A673 (cell line): Measurements from ENCODE around the gene ZBTB34. TPM values are rescaled to one million over a fixed set of nuclear protein-coding genes. Genes with fewer than 3 reads are reported as not detected.

Experiments used
- BruUV-seq: library from RNA; stranded (reverse); fragments of 400-500 nt; replicated peaks from 2 replicates; lab custom pipeline; 2021; lab: Mats Ljungman, UMichigan
- CTCF ChIA-PET: fragments of 300-600 bp; sonication (Branson Sonifier 250); formaldehyde crosslinking; loops from one replicate; lab custom pipeline; 2022; ENCODE audit warnings: antibody characterized with exemption; lab: Charles Lee
- POLR2A ChIA-PET: fragments of 300-600 bp; sonication (Branson Sonifier 250); formaldehyde crosslinking; loops from one replicate; lab custom pipeline; 2022; ENCODE audit warnings: antibody characterized with exemption; ENCODE audit not compliant: low non-redundant PET; lab: Charles Lee
- DNase-seq: peaks from one replicate; pipeline ENCODE4 v3.0.0-alpha.2; 2015; ENCODE audit warnings: low spot score
- H3K27ac ChIP-seq: fragments of 200-600 bp; sonication (generic); 2 replicates; pipeline ENCODE4 v1.5.1; 2016; ENCODE audit warnings: mixed run types, low read depth, mild to moderate bottlenecking, mixed read lengths, antibody characterized with exemption, low read length; ENCODE audit not compliant: poor library complexity, severe bottlenecking
- H3K27me3 ChIP-seq: fragments of 200-600 bp; sonication (generic); replicated peaks from 2 replicates; pipeline ENCODE4 v1.6.1; 2017; ENCODE audit warnings: mixed run types, low read depth, mild to moderate bottlenecking, mixed read lengths, antibody characterized with exemption, low read length; ENCODE audit not compliant: insufficient read depth, poor library complexity
- H3K36me3 ChIP-seq: fragments of 200-600 bp; sonication (generic); 2 replicates; pipeline ENCODE4 v1.6.1; 2016; ENCODE audit warnings: mixed run types, mild to moderate bottlenecking, mixed read lengths, antibody characterized with exemption, low read length; ENCODE audit not compliant: insufficient read depth, poor library complexity, severe bottlenecking
- H3K4me1 ChIP-seq: fragments of 200-600 bp; sonication (generic); 2 replicates; pipeline ENCODE4 v1.6.1; 2017; ENCODE audit warnings: mixed run types, mild to moderate bottlenecking, mixed read lengths, antibody characterized with exemption, low read length; ENCODE audit not compliant: insufficient read depth, poor library complexity, severe bottlenecking
- H3K4me3 ChIP-seq: fragments of 200-600 bp; sonication (generic); 2 replicates; pipeline ENCODE4 v1.5.1; 2016; ENCODE audit warnings: low read depth, mixed run types, mild to moderate bottlenecking, mixed read lengths, low read length; ENCODE audit not compliant: poor library complexity, severe bottlenecking
- H3K9me3 ChIP-seq: fragments of 200-600 bp; sonication (generic); 2 replicates; pipeline ENCODE4 v1.6.1; 2016; ENCODE audit warnings: mixed run types, low read depth, mild to moderate bottlenecking, mixed read lengths, antibody characterized with exemption, low read length; ENCODE audit not compliant: poor library complexity, severe bottlenecking
- EZH2 ChIP-seq: fragments of 200-600 bp; sonication (generic); IDR thresholded peaks from 2 replicates; pipeline ENCODE4 v1.6.1; 2017; ENCODE audit warnings: borderline replicate concordance, low read depth, mild to moderate bottlenecking, mixed read lengths, antibody characterized with exemption, low read length; ENCODE audit not compliant: poor library complexity, severe bottlenecking
- intact Hi-C: fragments of 100-400 bp; cut with micrococcal nuclease; formaldehyde crosslinking; loops from one replicate; pipeline ENCODE4 v1.10.0; 2022; ENCODE audit not compliant: unreplicated experiment
- total RNA-seq: library from RNA; stranded (reverse); gene quantifications from 2 replicates; pipeline ENCODE4 v1.2.3, GENCODE V29; 2021
- TF ChIP-seq, protein P1 (sequence below): fragments of 300-800, 200-600 bp; sonication (generic); conservative IDR thresholded peaks from 2 replicates; pipeline ENCODE4 v1.5.1; 2017; ENCODE audit warnings: low read depth, mild to moderate bottlenecking, antibody characterized with exemption, low read length, moderate library complexity, mixed read lengths

The ZBTB34 gene
- total RNA-seq, 1 experiment from 2014 or later, result 10.1 TPM

DNA sequence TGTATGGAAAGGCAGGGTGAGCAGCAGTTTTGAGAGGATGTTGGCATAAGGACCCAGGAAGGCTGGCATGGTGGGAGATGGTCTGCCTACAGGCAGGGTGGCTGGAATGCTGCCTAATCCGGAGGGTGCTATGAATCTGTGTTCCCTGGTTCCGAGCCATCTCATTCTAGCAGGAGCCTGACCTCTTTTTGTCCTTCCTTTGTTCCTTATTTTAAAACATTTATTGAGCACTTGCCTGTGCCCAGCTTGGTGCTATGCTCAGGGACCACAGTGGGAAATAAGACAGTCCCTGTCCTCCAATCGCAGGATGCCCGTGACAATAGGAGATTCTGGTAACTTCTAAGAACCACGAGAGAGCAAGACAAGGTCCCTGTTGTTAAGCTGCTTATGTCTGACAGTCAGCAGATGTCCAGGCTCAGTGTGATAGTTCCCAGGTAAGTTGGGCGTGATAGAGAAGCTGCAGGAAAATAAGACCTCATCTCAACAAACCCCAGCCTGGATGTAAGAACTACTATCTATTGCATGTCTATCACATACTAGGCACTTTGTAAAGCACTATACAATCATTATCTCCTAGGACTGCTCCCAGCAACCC lies 9.1 kb upstream of the ZBTB34 start:
- no peaks in the 10 kb centered on the region for H3K27me3 ChIP-seq
- CTCF ChIA-PET, result no interaction called here
- H3K4me3 ChIP-seq, result no peak overlapping the region
- intact Hi-C loops, result no loop called here
- no peak overlapping the region for H3K27ac ChIP-seq
- no peaks in the 10 kb centered on the region for H3K36me3 ChIP-seq
- no peak for DNase-seq
- TF ChIP-seq EZH2, result no peak
- TF ChIP-seq, protein P1, sequence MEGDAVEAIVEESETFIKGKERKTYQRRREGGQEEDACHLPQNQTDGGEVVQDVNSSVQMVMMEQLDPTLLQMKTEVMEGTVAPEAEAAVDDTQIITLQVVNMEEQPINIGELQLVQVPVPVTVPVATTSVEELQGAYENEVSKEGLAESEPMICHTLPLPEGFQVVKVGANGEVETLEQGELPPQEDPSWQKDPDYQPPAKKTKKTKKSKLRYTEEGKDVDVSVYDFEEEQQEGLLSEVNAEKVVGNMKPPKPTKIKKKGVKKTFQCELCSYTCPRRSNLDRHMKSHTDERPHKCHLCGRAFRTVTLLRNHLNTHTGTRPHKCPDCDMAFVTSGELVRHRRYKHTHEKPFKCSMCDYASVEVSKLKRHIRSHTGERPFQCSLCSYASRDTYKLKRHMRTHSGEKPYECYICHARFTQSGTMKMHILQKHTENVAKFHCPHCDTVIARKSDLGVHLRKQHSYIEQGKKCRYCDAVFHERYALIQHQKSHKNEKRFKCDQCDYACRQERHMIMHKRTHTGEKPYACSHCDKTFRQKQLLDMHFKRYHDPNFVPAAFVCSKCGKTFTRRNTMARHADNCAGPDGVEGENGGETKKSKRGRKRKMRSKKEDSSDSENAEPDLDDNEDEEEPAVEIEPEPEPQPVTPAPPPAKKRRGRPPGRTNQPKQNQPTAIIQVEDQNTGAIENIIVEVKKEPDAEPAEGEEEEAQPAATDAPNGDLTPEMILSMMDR, result no peak
- BruUV-seq, result no TSS peak
- no peaks in the 10 kb centered on the region for H3K4me1 ChIP-seq
- H3K9me3 ChIP-seq, result no peaks in the 10 kb centered on the region
- POLR2A ChIA-PET, result no interaction called here

DNA sequence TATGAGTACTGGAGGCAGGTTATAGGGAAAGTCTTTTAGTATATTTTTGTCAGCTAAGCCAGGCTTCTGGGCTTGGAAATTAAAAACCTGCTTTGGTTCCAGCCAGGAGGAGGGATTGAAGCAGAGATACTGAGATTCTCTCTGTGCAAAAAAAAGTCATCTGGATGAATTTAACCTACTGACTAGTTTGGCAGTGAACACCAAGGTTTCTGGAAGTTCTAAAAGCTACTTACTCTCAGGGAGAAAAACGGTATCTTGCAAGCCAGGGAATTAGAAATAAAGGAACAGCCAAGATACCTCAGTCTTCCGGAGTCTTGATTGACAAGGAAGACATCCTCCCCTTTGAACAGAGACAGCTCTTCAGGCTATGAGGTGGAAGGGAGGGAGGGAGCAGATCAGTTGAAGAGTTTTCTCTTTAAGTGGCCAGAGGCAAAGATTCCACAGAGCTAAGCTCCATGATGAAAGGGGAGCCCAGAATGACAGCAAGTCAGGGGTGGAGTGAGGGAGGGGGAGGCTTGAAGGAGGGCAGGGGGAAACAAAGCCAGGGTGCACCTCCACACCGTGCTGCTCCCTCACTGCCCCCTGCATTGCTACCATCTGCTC lies 8.3 kb upstream of the ZBTB34 start:
- CTCF ChIA-PET, result interaction anchor here (0.6 kb wide), 2 partner anchors 15 to 129 kb away, joined by 3 to 7 read pairs; no protein-coding TSS in a partner anchor
- H3K36me3 ChIP-seq, result no peaks in the 10 kb centered on the region
- no peaks in the 10 kb centered on the region for H3K9me3 ChIP-seq
- POLR2A ChIA-PET, result no interaction called here
- no peaks in the 10 kb centered on the region for H3K4me1 ChIP-seq
- no peak overlapping the region for H3K4me3 ChIP-seq
- DNase-seq, result no peak
- no TSS peak for BruUV-seq
- no peak overlapping the region for H3K27ac ChIP-seq
- H3K27me3 ChIP-seq, result no peaks in the 10 kb centered on the region
- TF ChIP-seq, protein P1, result no peak
- TF ChIP-seq EZH2, result no peak
- intact Hi-C loops, result no loop called here

DNA sequence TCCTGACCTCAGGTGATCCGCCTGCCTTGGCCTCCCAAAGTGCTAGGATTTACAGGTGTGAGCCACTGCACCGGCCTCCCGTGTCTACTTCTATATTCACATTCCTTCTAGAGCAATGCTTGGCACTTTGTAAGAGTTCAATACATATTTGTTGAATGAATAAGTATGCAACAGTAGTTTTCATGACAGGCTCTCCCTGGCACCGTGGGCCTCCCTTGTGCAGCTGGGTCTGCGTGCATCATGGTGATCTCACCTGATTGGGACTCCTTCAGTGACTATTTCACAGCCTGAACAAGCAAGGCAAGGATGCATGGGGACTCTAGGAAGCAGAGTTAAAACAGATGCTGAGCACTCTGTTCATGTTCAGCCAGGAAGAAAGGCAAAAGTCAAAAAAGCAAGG lies 6.8 kb upstream of the ZBTB34 start:
- Histone ChIP-seq H3K9me3 (no peaks in the 10 kb centered on the region), H3K27me3 (no peaks in the 10 kb centered on the region), H3K27ac (no peak overlapping the region), H3K4me1 (no peaks in the 10 kb centered on the region), H3K4me3 (no peak overlapping the region), H3K36me3 (no peaks in the 10 kb centered on the region)
- DNase-seq, result no peak
- no TSS peak for BruUV-seq
- TF ChIP-seq EZH2, result no peak
- TF ChIP-seq, protein P1, result no peak
- intact Hi-C loops, result no loop called here
- POLR2A ChIA-PET, result no interaction called here
- CTCF ChIA-PET, result no interaction called here
